ENCODE results near the gene GDF2. TPM values are rescaled to one million over a fixed set of nuclear protein-coding genes. Genes with fewer than 3 reads are reported as not detected.

Gene GDF2
- total RNA-seq, 1 experiment from 2014 or later = not detected

GRCh38 chr10:47359101-47359500, 36.8 kb downstream of the GDF2 start:
- WGBS (ENCODE audit: extremely low coverage, insufficient read length, low lambda C conversion rate) = no CpG with 5 or more reads among the region's 2 CpGs
- no peak overlapping the region for H3K4me3 Mint-ChIP-seq

More at GRCh38 chr10:47359101-47359500, 36.8 kb downstream of the GDF2 start:
- H4K91ac ChIP-seq (ENCODE audit: insufficient read length, low read depth, low read length) = no peak overlapping the region
- H2AK5ac ChIP-seq (ENCODE audit: insufficient read length, low read length) = no peak overlapping the region
- no peak overlapping the region for H4K5ac ChIP-seq (ENCODE audit: insufficient read length, low read depth, low read length)
- TF ChIP-seq, protein P1, sequence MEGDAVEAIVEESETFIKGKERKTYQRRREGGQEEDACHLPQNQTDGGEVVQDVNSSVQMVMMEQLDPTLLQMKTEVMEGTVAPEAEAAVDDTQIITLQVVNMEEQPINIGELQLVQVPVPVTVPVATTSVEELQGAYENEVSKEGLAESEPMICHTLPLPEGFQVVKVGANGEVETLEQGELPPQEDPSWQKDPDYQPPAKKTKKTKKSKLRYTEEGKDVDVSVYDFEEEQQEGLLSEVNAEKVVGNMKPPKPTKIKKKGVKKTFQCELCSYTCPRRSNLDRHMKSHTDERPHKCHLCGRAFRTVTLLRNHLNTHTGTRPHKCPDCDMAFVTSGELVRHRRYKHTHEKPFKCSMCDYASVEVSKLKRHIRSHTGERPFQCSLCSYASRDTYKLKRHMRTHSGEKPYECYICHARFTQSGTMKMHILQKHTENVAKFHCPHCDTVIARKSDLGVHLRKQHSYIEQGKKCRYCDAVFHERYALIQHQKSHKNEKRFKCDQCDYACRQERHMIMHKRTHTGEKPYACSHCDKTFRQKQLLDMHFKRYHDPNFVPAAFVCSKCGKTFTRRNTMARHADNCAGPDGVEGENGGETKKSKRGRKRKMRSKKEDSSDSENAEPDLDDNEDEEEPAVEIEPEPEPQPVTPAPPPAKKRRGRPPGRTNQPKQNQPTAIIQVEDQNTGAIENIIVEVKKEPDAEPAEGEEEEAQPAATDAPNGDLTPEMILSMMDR (conservative IDR thresholded peaks at IDR 0.05) = no peak
- H3K79me1 ChIP-seq (ENCODE audit: insufficient read depth, low read depth, low read length, poor library complexity, severe bottlenecking) = no peaks in the 10 kb centered on the region
- no peaks in the 10 kb centered on the region for H3K9me3 ChIP-seq (ENCODE audit: control insufficient read depth, low read depth, low read length)
- no peak overlapping the region for H3K27ac ChIP-seq (ENCODE audit: insufficient read length, low read depth, low read length)
- H3K18ac ChIP-seq (ENCODE audit: insufficient read length, low read depth, low read length) = no peak overlapping the region
- H3K56ac ChIP-seq (ENCODE audit: insufficient read length, low read depth, low read length) = no peak overlapping the region
- DNase-seq = no peak
- no peak overlapping the region for H4K8ac ChIP-seq (replicated peaks; ENCODE audit: insufficient read length, low read depth, low read length)
- no peak overlapping the region for H3K14ac ChIP-seq (ENCODE audit: insufficient read depth, low read length)
- H2BK12ac ChIP-seq (ENCODE audit: insufficient read length, low read depth, low read length) = no peak overlapping the region
- no peak overlapping the region for H3K4ac ChIP-seq (ENCODE audit: low read depth, low read length)
- H2BK120ac ChIP-seq (ENCODE audit: low read depth, low read length, poor library complexity, severe bottlenecking) = no peak overlapping the region
- Mint-ChIP-seq H3K4me1 (peaks cover 7 to 11% of the 10 kb centered on the region in 2 experiments), H3K36me3 (ENCODE audit: insufficient read depth in 1 of 3, low read depth in 3 of 3) (no peaks in the 10 kb centered on the region), H3K27ac (peak overlapping the region in 1 of 3 experiments; percentile 7; a peak in 1 of 7 replicates), H3K27me3 (ENCODE audit: low read depth) (no peaks in the 10 kb centered on the region), H3K9me3 (no peaks in the 10 kb centered on the region)
- no peak overlapping the region for H3K23ac ChIP-seq (ENCODE audit: insufficient read length, low read depth, low read length)
- H3K23me2 ChIP-seq (ENCODE audit: insufficient read length, low read depth, low read length, poor library complexity, severe bottlenecking) = no peaks in the 10 kb centered on the region
- H2BK15ac ChIP-seq (ENCODE audit: low read depth, low read length) = no peak overlapping the region
- no peak overlapping the region for H2BK20ac ChIP-seq (ENCODE audit: low read depth, low read length, poor library complexity, severe bottlenecking)
- no peaks in the 10 kb centered on the region for H3K27me3 ChIP-seq (ENCODE audit: insufficient read depth, low read length)
- H2AFZ ChIP-seq (ENCODE audit: low read length) = no peak overlapping the region
- no peaks in the 10 kb centered on the region for H3K79me2 ChIP-seq (ENCODE audit: insufficient read depth, low read length)
- H3T11ph ChIP-seq (ENCODE audit: low read length) = no peak overlapping the region
- no peak overlapping the region for H3K4me2 ChIP-seq (ENCODE audit: insufficient read depth, insufficient read length, low read length)
- H4K20me1 ChIP-seq (ENCODE audit: control insufficient read depth, insufficient read depth, insufficient read length) = no peaks in the 10 kb centered on the region
- H3K9ac ChIP-seq (ENCODE audit: extremely low read depth, insufficient read length, low read length) = no peak overlapping the region
- no peak overlapping the region for H2BK5ac ChIP-seq (ENCODE audit: insufficient read length, low read length)
- no peaks in the 10 kb centered on the region for H3K4me1 ChIP-seq (ENCODE audit: insufficient read depth, low read length)
